HG03196 (cell line): ENCODE results near the gene CACNG4.

Experiments
- ATAC-seq: cut with Tn5 transposase; IDR thresholded peaks from one replicate; pipeline ENCODE4 v1.9.1; 2021; ENCODE audit not compliant: unreplicated experiment

CACNG4 gene

GRCh38 chr17:66943484-66943883 lies 21.0 kb upstream of the CACNG4 start:
- no peak for ATAC-seq

- no peak for ATAC-seq
Measured at GRCh38 chr17:66944351-66945146, 20.0 kb upstream of the CACNG4 start.

GRCh38 chr17:66945147-66945835 lies 19.2 kb upstream of the CACNG4 start:
- ATAC-seq: no peak

GRCh38 chr17:66946251-66946650 lies 18.3 kb upstream of the CACNG4 start:
- no peak for ATAC-seq

DNA sequence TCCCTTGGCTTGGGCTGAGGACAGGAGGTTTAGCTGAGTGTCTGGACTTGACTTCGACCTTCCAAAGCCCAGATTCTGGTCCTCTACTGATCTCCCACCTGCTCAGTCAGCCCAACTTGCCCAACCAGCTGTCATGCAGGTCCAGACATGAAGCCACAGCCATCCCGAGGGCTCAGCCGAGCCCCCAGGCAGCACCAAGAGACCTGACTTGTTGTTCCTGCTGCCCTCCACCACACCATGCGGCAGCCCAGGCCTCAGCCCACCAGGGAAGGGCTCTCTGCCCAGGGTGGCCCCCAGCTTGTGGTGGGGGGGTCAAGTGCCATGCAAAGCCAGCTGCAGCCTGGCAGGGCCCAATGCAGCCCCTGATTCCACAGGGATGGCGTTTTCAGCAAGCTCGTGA lies 17.2 kb upstream of the CACNG4 start:
- ATAC-seq: no peak

DNA sequence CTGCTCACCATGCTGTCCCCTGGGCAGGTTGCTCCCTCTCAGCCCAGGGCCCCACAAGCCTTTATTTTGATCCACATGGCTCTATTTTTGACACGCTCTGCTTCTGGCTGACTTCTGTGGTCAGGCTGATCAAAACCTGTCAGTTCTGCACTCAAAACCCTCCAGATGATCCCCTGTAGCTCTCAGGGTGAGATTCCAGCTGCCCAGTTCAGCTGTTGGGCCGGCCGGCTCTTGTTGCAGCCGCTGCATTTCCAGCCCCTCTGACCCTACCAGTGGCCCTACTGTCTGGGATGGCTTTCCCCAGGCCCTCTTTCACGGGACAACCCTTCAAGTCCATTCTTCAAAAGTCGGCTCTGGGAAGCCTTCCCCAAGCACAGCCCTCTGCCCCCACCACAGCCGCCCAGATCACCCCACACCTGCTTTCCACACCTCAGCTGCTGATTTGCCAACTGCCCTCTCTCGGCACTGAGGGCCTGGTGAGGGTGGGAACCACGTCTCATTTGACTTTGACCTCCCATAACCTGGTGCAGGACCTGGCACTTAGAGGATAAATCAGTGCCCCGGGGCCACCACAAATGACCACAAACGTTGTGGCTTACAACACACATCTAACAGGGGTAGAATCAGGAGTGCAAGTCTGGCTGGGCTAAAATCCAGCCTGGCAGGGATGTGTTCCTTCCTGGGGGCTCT lies 16.3 kb upstream of the CACNG4 start:
- ATAC-seq: no peak

GRCh38 chr17:66949501-66949900 lies 15.0 kb upstream of the CACNG4 start:
- no peak for ATAC-seq

- ATAC-seq: no peak
Measured at GRCh38 chr17:66950325-66950724, 14.2 kb upstream of the CACNG4 start.

DNA sequence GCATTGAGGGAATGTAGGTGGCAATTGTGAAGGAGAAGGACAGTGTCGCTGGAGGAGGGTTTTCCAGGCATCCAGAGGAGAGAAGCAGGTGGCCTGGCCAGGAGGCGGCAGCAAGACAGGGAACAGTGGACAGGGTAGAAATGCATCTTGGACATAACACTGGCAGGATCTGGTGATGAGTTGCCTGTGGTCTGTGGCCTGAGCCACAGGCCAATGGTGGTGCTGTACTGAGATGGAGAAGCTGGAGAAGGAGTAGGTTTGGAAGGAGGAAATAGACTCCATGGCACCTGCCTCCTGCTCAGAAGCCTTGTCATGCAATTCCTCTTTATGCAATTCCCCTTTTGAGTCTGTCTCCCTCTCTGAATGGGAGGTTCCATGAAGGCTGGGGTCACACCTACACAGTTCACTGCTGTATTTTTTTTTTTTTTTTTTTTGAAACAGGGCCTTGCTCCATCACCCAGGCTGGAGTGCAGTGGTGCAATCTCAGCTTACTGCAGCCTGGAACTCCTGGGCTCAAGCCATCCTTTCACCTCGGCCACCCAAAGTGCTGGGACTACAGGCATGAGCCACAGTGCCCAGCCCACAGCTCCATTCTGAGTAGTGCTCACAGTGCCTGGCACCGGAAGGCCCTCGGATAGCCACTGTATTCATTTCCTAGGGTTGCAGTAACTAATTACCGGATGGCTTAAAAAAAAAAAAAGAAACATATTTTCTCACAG lies 13.5 kb upstream of the CACNG4 start:
- no peak for ATAC-seq

DNA sequence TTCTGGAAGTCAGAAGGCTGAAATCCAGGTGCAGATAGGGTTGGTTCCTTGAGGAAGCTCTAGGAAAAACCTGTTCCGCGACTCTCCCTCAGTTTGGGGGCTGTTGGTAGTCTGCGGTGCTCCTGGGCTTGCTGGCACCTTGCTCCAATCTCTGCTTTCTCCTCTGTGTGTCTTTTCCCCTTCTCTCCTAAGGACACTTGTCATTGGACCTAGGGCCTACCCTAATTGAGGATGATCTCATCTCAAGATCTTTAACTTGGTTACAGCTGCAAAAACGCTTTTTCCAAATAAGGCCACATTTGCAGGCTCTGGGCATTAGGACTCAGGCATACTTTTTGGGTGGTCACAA lies 12.9 kb upstream of the CACNG4 start:
- ATAC-seq: no peak

GRCh38 chr17:66952031-66952524 lies 12.4 kb upstream of the CACNG4 start:
- no peak for ATAC-seq

- no peak for ATAC-seq
Measured at GRCh38 chr17:66952681-66953629, 11.6 kb upstream of the CACNG4 start.

DNA sequence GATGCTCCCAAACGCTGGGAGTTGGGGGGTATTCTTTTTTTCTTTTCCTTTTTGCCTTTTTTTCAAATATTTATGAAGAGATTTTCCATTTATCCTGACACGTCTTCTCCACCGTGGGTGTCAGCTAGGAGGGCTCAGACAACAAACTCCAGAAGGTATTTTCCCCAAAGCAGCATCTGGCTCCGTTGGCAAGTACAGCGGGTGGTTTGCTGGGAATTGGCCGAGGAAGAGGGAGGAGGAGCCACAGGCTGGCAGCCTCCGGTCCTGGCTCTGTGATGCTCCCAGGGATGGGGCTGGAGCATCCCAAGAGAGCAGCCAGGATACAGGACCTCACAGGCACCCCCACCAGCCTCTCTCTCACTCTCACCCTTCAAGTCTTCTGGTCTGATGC lies 10.9 kb upstream of the CACNG4 start:
- ATAC-seq: no peak

DNA sequence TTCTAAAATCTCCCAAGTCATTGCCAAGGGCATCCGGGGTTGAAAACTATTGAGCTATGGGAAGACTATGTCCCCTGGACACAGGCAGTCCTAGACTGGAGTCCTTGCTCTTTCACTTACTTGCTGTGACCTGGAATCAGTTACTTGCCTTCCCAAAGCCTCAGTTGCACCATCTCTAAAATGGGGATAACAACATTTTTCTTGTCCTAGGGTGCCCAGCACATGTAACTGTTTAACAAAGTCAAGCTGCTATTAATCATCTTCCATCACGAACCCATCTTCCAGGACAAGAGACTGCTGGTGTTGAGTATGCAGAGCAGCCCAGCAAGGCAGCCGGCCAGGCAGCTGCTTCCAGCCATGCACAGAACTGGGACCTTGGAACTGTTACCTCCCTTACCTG lies 9.9 kb upstream of the CACNG4 start:
- no peak for ATAC-seq

- ATAC-seq: no peak
Measured at GRCh38 chr17:66955821-66956220, 8.7 kb upstream of the CACNG4 start.

DNA sequence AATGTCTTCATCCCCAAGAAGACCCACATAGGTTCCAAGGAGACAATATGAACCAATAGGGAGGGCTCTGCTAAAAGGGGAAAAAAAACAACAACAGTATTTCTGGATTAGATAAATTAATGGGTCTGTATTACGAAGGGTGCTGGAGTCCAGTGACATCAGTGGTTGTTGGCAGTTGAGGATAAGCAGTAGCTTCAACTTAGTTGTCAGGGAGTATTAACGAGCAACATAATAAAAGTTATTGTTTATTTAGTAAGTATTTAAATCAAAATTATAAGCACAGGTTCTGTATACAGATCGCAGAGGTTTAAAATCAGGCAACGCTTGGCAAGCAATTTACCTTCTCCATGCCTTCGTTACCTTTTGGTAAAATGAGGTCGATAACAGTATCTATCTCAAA lies 7.6 kb upstream of the CACNG4 start:
- no peak for ATAC-seq

GRCh38 chr17:66957343-66957742 lies 7.2 kb upstream of the CACNG4 start:
- ATAC-seq: no peak

DNA sequence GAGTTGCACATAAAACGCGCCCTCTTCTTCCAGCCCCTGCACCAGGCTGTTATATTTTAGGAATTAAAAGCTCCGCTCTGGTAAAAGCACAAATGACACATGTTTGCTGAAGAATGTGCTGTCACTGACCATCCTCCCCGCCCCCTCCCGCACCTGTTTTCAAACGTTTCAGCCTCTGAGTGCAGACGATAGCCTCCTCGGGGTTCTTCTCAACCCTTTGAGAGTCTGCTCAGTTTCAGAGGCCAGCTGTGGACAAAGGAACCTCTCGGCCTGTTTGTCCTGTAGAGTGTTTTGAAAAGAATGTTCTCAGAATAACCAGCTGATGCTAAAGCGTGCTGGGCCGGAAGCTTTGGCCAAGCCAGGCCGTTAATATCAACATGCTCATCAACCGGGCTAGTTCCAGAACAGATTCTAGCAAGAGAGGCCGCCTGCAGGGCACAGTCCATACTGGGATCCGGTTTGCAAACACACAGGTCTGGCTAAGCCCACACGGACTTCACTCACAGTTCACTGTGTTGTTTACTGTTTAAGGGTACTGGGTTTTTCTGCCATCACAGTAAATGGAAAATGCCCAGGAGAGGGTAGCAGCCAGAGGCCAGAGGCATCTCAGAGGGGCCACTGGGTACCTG lies 6.4 kb upstream of the CACNG4 start:
- no peak for ATAC-seq

GRCh38 chr17:66959641-66960375 lies 4.7 kb upstream of the CACNG4 start:
- no peak for ATAC-seq
